ENCODE data around the gene ROR2.

The ROR2 gene

DNA sequence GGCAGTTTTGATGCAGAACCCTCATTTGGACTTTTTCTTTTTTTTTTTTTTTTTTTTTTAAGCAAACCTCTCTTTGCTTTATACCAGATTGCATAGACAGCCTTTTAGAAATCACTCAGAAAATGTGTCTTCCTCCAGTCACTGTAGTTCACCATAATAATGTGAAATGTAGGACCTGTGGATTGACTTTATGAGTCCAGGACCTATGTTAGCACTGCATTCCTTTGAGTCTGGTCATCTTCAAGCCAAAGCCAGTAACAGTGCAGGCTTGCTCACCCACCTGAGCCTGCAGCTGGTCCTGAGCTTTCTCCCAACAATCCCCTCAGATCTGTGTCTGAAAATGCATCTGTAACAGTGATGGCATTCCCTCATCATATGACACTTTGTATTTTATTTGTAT, 415.7 kb downstream of the ROR2 start:
- no peak overlapping the region for H3K27ac ChIP-seq (ENCODE audit: low read length)
- no peaks in the 10 kb centered on the region for H3K4me1 ChIP-seq (ENCODE audit: insufficient read depth, low read length)
- H3K9ac ChIP-seq (ENCODE audit: low read depth, low read length) = no peak overlapping the region
- H3K79me2 ChIP-seq (ENCODE audit: insufficient read depth, low read length) = no peaks in the 10 kb centered on the region
- H3K4me2 ChIP-seq (ENCODE audit: insufficient read depth, low read length) = no peak overlapping the region
- H3K4me3 ChIP-seq (ENCODE audit: low read depth in 1 of 2, low read length in 2 of 2) = no peak overlapping the region
- ATAC-seq (ENCODE audit: insufficient read depth, low read depth) (no peak), DNase-seq (no peak)
- H4K20me1 ChIP-seq (ENCODE audit: insufficient read depth, low read length) = no peaks in the 10 kb centered on the region
- no peak overlapping the region for H2AFZ ChIP-seq (ENCODE audit: low read depth, low read length)
- peaks cover 3% of the 10 kb centered on the region for H3K27me3 ChIP-seq (ENCODE audit: insufficient read depth, low read length, poor library complexity)
- H3K9me3 ChIP-seq (ENCODE audit: insufficient read depth, low read length, severe bottlenecking) = no peaks in the 10 kb centered on the region
- no peaks in the 10 kb centered on the region for H3K36me3 ChIP-seq (ENCODE audit: insufficient read depth, low read length)
- TF ChIP-seq, protein P1, sequence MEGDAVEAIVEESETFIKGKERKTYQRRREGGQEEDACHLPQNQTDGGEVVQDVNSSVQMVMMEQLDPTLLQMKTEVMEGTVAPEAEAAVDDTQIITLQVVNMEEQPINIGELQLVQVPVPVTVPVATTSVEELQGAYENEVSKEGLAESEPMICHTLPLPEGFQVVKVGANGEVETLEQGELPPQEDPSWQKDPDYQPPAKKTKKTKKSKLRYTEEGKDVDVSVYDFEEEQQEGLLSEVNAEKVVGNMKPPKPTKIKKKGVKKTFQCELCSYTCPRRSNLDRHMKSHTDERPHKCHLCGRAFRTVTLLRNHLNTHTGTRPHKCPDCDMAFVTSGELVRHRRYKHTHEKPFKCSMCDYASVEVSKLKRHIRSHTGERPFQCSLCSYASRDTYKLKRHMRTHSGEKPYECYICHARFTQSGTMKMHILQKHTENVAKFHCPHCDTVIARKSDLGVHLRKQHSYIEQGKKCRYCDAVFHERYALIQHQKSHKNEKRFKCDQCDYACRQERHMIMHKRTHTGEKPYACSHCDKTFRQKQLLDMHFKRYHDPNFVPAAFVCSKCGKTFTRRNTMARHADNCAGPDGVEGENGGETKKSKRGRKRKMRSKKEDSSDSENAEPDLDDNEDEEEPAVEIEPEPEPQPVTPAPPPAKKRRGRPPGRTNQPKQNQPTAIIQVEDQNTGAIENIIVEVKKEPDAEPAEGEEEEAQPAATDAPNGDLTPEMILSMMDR (IDR thresholded peaks at IDR 0.05; ENCODE audit: borderline replicate concordance, extremely low read depth, low read length, poor library complexity, severe bottlenecking) = no peak
- TF ChIP-seq EZH2 (IDR thresholded peaks at IDR 0.05; ENCODE audit: borderline replicate concordance, low read depth, low read length, severe bottlenecking) = no peak

DNA sequence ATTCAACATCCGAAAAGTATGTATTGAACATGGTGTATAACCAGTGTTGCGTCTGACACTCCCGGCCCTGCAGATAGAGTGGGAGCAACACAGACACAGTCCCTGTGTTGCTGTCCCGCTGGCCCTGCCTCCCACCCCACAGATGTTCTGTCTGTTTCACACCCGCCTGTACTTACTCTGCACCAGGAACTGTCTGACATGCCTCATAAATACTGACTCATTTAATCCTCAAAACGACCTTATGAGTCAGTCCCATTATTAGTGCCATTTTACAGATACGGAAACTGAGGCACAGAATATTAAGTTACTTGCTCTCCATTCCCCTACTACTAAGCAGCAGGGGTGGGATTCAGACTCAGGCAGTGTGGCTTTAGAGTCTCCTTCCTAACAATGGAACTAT, 416.6 kb downstream of the ROR2 start:
- Histone ChIP-seq H3K9me3 (ENCODE audit: insufficient read depth, low read length, severe bottlenecking) (no peaks in the 10 kb centered on the region), H3K4me2 (ENCODE audit: insufficient read depth, low read length) (no peak overlapping the region), H3K27ac (ENCODE audit: low read length) (no peak overlapping the region), H3K4me3 (ENCODE audit: low read depth in 1 of 2, low read length in 2 of 2) (no peak overlapping the region), H3K9ac (ENCODE audit: low read depth, low read length) (no peak overlapping the region), H3K79me2 (ENCODE audit: insufficient read depth, low read length) (no peaks in the 10 kb centered on the region), H2AFZ (ENCODE audit: low read depth, low read length) (no peak overlapping the region), H3K27me3 (ENCODE audit: insufficient read depth, low read length, poor library complexity) (peaks cover 3% of the 10 kb centered on the region), H3K36me3 (ENCODE audit: insufficient read depth, low read length) (no peaks in the 10 kb centered on the region), H3K4me1 (ENCODE audit: insufficient read depth, low read length) (no peaks in the 10 kb centered on the region), H4K20me1 (ENCODE audit: insufficient read depth, low read length) (no peaks in the 10 kb centered on the region)
- ATAC-seq (ENCODE audit: insufficient read depth, low read depth) = no peak
- no peak for DNase-seq
- TF ChIP-seq, protein P1 (IDR thresholded peaks at IDR 0.05; ENCODE audit: borderline replicate concordance, extremely low read depth, low read length, poor library complexity, severe bottlenecking) = no peak
- TF ChIP-seq EZH2 (IDR thresholded peaks at IDR 0.05; ENCODE audit: borderline replicate concordance, low read depth, low read length, severe bottlenecking) = no peak

DNA sequence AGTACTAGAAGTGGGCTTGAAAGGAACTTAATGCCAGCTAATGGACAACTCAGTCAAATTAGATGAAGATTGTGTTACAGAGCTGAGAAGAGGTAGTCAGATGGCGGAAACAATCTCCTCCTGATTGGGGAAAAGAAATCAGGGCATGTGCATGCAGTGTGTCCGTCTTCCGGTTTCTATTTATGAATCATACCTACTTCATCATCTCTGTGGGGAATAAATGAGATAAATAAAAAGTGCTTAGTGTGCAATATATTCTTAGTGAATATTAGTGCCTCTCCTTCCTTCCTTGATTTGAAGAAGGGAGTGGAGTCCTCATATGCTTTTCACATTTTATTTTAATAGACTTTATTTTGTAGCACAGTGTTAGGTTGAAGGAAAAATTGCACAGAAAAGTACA, 417.7 kb downstream of the ROR2 start:
- Histone ChIP-seq H3K27me3 (ENCODE audit: insufficient read depth, low read length, poor library complexity) (peaks cover 3% of the 10 kb centered on the region), H2AFZ (ENCODE audit: low read depth, low read length) (no peak overlapping the region), H3K4me2 (ENCODE audit: insufficient read depth, low read length) (no peak overlapping the region), H3K9me3 (ENCODE audit: insufficient read depth, low read length, severe bottlenecking) (no peaks in the 10 kb centered on the region), H3K4me1 (ENCODE audit: insufficient read depth, low read length) (no peaks in the 10 kb centered on the region), H3K4me3 (ENCODE audit: low read depth in 1 of 2, low read length in 2 of 2) (no peak overlapping the region), H3K9ac (ENCODE audit: low read depth, low read length) (no peak overlapping the region), H3K27ac (ENCODE audit: low read length) (no peak overlapping the region), H3K36me3 (ENCODE audit: insufficient read depth, low read length) (no peaks in the 10 kb centered on the region), H4K20me1 (ENCODE audit: insufficient read depth, low read length) (no peaks in the 10 kb centered on the region), H3K79me2 (ENCODE audit: insufficient read depth, low read length) (no peaks in the 10 kb centered on the region)
- ATAC-seq (ENCODE audit: insufficient read depth, low read depth) = no peak
- TF ChIP-seq EZH2 (IDR thresholded peaks at IDR 0.05; ENCODE audit: borderline replicate concordance, low read depth, low read length, severe bottlenecking) = no peak
- TF ChIP-seq, protein P1 (IDR thresholded peaks at IDR 0.05; ENCODE audit: borderline replicate concordance, extremely low read depth, low read length, poor library complexity, severe bottlenecking) = no peak
- no peak for DNase-seq

DNA sequence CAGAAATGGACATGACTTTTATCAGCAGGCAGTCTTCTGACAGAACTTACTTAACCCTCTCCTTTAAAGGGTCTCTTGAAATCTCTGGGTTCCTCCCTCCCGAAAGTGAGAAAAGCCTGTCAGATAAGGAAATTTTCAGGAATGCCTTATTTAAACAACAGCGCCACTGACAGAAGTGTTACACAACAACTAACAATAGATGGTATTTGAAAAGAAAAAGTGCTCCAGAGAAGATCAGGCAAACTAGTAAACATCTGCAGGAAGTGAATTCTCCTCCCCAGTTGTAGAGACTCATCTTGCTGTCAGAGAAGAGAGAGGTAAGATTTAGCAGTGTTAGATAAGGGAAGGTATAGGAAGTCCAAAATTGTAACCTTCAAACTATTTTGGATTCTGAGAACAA, 419.2 kb downstream of the ROR2 start:
- no peak overlapping the region for H2AFZ ChIP-seq (ENCODE audit: low read depth, low read length)

More for the DNA sequence above, 419.2 kb downstream of the ROR2 start:
- ATAC-seq (ENCODE audit: insufficient read depth, low read depth) (no peak), DNase-seq (no peak)
- no peaks in the 10 kb centered on the region for H3K9me3 ChIP-seq (ENCODE audit: insufficient read depth, low read length, severe bottlenecking)
- no peak overlapping the region for H3K27ac ChIP-seq (ENCODE audit: low read length)
- H3K79me2 ChIP-seq (ENCODE audit: insufficient read depth, low read length) = no peaks in the 10 kb centered on the region
- no peak overlapping the region for H3K4me2 ChIP-seq (ENCODE audit: insufficient read depth, low read length)
- no peaks in the 10 kb centered on the region for H4K20me1 ChIP-seq (ENCODE audit: insufficient read depth, low read length)
- H3K4me1 ChIP-seq (ENCODE audit: insufficient read depth, low read length) = no peaks in the 10 kb centered on the region
- H3K27me3 ChIP-seq (ENCODE audit: insufficient read depth, low read length, poor library complexity) = no peaks in the 10 kb centered on the region
- H3K4me3 ChIP-seq (ENCODE audit: low read depth in 1 of 2, low read length in 2 of 2) = no peak overlapping the region
- TF ChIP-seq, protein P1 (IDR thresholded peaks at IDR 0.05; ENCODE audit: borderline replicate concordance, extremely low read depth, low read length, poor library complexity, severe bottlenecking) = no peak
- no peak for TF ChIP-seq EZH2 (IDR thresholded peaks at IDR 0.05; ENCODE audit: borderline replicate concordance, low read depth, low read length, severe bottlenecking)
- no peaks in the 10 kb centered on the region for H3K36me3 ChIP-seq (ENCODE audit: insufficient read depth, low read length)
- H3K9ac ChIP-seq (ENCODE audit: low read depth, low read length) = no peak overlapping the region
